ENCODE data around the gene FSTL5.

DNA sequence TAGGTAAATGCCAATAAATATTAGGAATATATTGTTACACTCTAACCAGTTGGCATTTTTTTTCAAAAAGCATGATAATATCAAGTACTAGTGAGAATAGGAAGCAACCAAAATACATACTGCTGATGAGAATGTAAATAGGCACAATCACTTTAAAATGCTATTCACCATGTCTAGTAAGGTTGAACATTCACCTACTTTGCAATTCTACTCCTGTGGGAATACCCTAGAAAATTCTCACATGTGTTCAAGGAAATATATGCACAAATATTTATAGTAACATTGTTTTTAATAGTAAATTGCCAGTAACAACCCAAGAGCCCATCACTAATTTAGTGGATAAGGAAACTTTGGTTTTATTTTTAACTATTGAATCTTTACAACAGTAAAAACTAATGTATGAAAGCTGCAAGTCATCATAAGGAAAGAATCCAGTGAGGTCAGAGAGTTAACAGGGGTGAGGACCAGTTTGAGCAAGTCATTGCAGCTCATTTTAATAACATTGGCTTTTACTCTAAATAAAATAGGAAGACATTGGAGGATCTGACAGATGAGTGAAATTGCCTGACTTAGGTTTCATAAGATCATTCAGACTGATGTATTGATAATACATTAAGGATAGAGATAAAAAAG is 23.6 kb downstream of the FSTL5 start:
- TF ChIP-seq EP300 (IDR thresholded peaks at IDR 0.05; ENCODE audit: borderline replicate concordance) (no peak), TAF1 (IDR thresholded peaks at IDR 0.05; ENCODE audit: low read depth) (no peak), ZBTB7A (IDR thresholded peaks at IDR 0.05; ENCODE audit: low read depth) (no peak), YY1 (IDR thresholded peaks at IDR 0.05; ENCODE audit: low read depth) (no peak), TEAD4 (IDR thresholded peaks at IDR 0.05) (no peak)
- TF ChIP-seq, protein P1, sequence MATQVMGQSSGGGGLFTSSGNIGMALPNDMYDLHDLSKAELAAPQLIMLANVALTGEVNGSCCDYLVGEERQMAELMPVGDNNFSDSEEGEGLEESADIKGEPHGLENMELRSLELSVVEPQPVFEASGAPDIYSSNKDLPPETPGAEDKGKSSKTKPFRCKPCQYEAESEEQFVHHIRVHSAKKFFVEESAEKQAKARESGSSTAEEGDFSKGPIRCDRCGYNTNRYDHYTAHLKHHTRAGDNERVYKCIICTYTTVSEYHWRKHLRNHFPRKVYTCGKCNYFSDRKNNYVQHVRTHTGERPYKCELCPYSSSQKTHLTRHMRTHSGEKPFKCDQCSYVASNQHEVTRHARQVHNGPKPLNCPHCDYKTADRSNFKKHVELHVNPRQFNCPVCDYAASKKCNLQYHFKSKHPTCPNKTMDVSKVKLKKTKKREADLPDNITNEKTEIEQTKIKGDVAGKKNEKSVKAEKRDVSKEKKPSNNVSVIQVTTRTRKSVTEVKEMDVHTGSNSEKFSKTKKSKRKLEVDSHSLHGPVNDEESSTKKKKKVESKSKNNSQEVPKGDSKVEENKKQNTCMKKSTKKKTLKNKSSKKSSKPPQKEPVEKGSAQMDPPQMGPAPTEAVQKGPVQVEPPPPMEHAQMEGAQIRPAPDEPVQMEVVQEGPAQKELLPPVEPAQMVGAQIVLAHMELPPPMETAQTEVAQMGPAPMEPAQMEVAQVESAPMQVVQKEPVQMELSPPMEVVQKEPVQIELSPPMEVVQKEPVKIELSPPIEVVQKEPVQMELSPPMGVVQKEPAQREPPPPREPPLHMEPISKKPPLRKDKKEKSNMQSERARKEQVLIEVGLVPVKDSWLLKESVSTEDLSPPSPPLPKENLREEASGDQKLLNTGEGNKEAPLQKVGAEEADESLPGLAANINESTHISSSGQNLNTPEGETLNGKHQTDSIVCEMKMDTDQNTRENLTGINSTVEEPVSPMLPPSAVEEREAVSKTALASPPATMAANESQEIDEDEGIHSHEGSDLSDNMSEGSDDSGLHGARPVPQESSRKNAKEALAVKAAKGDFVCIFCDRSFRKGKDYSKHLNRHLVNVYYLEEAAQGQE (IDR thresholded peaks at IDR 0.05; ENCODE audit: low read depth) = no peak
- TF ChIP-seq, protein P2, sequence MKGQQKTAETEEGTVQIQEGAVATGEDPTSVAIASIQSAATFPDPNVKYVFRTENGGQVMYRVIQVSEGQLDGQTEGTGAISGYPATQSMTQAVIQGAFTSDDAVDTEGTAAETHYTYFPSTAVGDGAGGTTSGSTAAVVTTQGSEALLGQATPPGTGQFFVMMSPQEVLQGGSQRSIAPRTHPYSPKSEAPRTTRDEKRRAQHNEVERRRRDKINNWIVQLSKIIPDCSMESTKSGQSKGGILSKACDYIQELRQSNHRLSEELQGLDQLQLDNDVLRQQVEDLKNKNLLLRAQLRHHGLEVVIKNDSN (IDR thresholded peaks at IDR 0.05) = no peak

Measured in Ishikawa (cell line).